Skeletal muscle satellite cell (primary cell): ENCODE results near the gene RBMS1.

ENCODE experiments used
- H3K27me3 ChIP-seq: 2 replicates; pipeline ENCODE4 v1.7.0; 2013; ENCODE audit warnings: low read length; ENCODE audit not compliant: control insufficient read depth, insufficient read depth
- H3K36me3 ChIP-seq: 2 replicates; pipeline ENCODE4 v1.7.0; 2013; ENCODE audit warnings: mild to moderate bottlenecking, control low read depth, low read length; ENCODE audit not compliant: insufficient read depth
- H3K4me1 ChIP-seq: 2 replicates; pipeline ENCODE4 v1.7.0; 2013; ENCODE audit warnings: low read length; ENCODE audit not compliant: control insufficient read depth, insufficient read depth
- H3K4me2 ChIP-seq: 2 replicates; pipeline ENCODE4 v1.7.0; 2013; ENCODE audit warnings: mild to moderate bottlenecking, low read length
- H3K4me3 ChIP-seq: 2 replicates; pipeline ENCODE4 v1.7.0; 2013; ENCODE audit warnings: low read length
- H3K9ac ChIP-seq: 2 replicates; pipeline ENCODE4 v1.7.0; 2013; ENCODE audit warnings: mild to moderate bottlenecking, low read depth, low read length, moderate library complexity
- H3K9me3 ChIP-seq: replicated peaks from 2 replicates; pipeline ENCODE4 v1.7.0; 2013; ENCODE audit warnings: mild to moderate bottlenecking, control low read depth, low read length

The RBMS1 gene

GRCh38 chr2:160305081-160305750 lies 188.4 kb downstream of the RBMS1 start:
- no peaks in the 10 kb centered on the region for H3K27me3 ChIP-seq
- H3K9ac ChIP-seq: no peak overlapping the region
- no peak overlapping the region for H3K4me3 ChIP-seq
- H3K4me2 ChIP-seq: no peak overlapping the region
- no peaks in the 10 kb centered on the region for H3K9me3 ChIP-seq
- H3K36me3 ChIP-seq: peaks cover 59% of the 10 kb centered on the region
- H3K4me1 ChIP-seq: peaks cover 71% of the 10 kb centered on the region

GRCh38 chr2:160303527-160303926 lies 190.1 kb downstream of the RBMS1 start:
- Histone ChIP-seq H3K4me2 (no peak overlapping the region), H3K4me1 (peaks cover 71% of the 10 kb centered on the region), H3K36me3 (peaks cover 63% of the 10 kb centered on the region), H3K9ac (no peak overlapping the region), H3K27me3 (no peaks in the 10 kb centered on the region), H3K9me3 (no peaks in the 10 kb centered on the region), H3K4me3 (no peak overlapping the region)

GRCh38 chr2:160303076-160303475 lies 190.5 kb downstream of the RBMS1 start:
- peaks cover 63% of the 10 kb centered on the region for H3K36me3 ChIP-seq
- H3K9me3 ChIP-seq: no peaks in the 10 kb centered on the region
- no peaks in the 10 kb centered on the region for H3K27me3 ChIP-seq
- peaks cover 66% of the 10 kb centered on the region for H3K4me1 ChIP-seq
- H3K4me3 ChIP-seq: no peak overlapping the region
- no peak overlapping the region for H3K4me2 ChIP-seq
- no peak overlapping the region for H3K9ac ChIP-seq

GRCh38 chr2:160301420-160301819 lies 192.2 kb downstream of the RBMS1 start:
- Histone ChIP-seq H3K36me3 (peaks cover 74% of the 10 kb centered on the region), H3K4me3 (no peak overlapping the region)

GRCh38 chr2:160300203-160300602 lies 193.4 kb downstream of the RBMS1 start:
- H3K36me3 ChIP-seq: peaks cover 80% of the 10 kb centered on the region
- H3K4me1 ChIP-seq: peaks cover 45% of the 10 kb centered on the region
- no peak overlapping the region for H3K9ac ChIP-seq
- no peaks in the 10 kb centered on the region for H3K27me3 ChIP-seq
- no peak overlapping the region for H3K4me2 ChIP-seq
- H3K9me3 ChIP-seq: no peaks in the 10 kb centered on the region
- H3K4me3 ChIP-seq: no peak overlapping the region

More at GRCh38 chr2:160301420-160301819, 192.2 kb downstream of the RBMS1 start:
- Histone ChIP-seq H3K4me1 (peaks cover 50% of the 10 kb centered on the region), H3K4me2 (no peak overlapping the region), H3K9ac (no peak overlapping the region), H3K9me3 (no peaks in the 10 kb centered on the region), H3K27me3 (no peaks in the 10 kb centered on the region)

- Histone ChIP-seq H3K4me3 (no peak overlapping the region), H3K4me2 (no peak overlapping the region), H3K9ac (peak overlapping the region; percentile 9), H3K4me1 (peaks cover 48% of the 10 kb centered on the region), H3K9me3 (no peaks in the 10 kb centered on the region), H3K27me3 (no peaks in the 10 kb centered on the region), H3K36me3 (peaks cover 84% of the 10 kb centered on the region)
Measured at GRCh38 chr2:160299540-160299939, 194.1 kb downstream of the RBMS1 start.

GRCh38 chr2:160298960-160299359 lies 194.6 kb downstream of the RBMS1 start:
- peaks cover 79% of the 10 kb centered on the region for H3K36me3 ChIP-seq
- no peak overlapping the region for H3K4me2 ChIP-seq
- no peaks in the 10 kb centered on the region for H3K27me3 ChIP-seq
- peak overlapping the region; percentile 9 for H3K9ac ChIP-seq
- H3K9me3 ChIP-seq: no peaks in the 10 kb centered on the region
- no peak overlapping the region for H3K4me3 ChIP-seq
- H3K4me1 ChIP-seq: peaks cover 49% of the 10 kb centered on the region

GRCh38 chr2:160295519-160296207 lies 197.9 kb downstream of the RBMS1 start:
- Histone ChIP-seq H3K4me1 (peaks cover 72% of the 10 kb centered on the region), H3K9ac (no peak overlapping the region), H3K27me3 (no peaks in the 10 kb centered on the region), H3K4me2 (peak overlapping the region; percentile 7), H3K36me3 (peaks cover 78% of the 10 kb centered on the region), H3K4me3 (no peak overlapping the region), H3K9me3 (no peaks in the 10 kb centered on the region)

GRCh38 chr2:160294889-160295288 lies 198.7 kb downstream of the RBMS1 start:
- H3K36me3 ChIP-seq: peaks cover 80% of the 10 kb centered on the region
- peak overlapping the region; percentile 36 for H3K4me2 ChIP-seq
- no peak overlapping the region for H3K4me3 ChIP-seq
- no peak overlapping the region for H3K9ac ChIP-seq
- no peaks in the 10 kb centered on the region for H3K9me3 ChIP-seq
- H3K27me3 ChIP-seq: no peaks in the 10 kb centered on the region
- peaks cover 74% of the 10 kb centered on the region for H3K4me1 ChIP-seq

- Histone ChIP-seq H3K4me2 (peak overlapping the region; percentile 36), H3K9me3 (no peaks in the 10 kb centered on the region), H3K9ac (peak overlapping the region; percentile 46), H3K27me3 (no peaks in the 10 kb centered on the region), H3K4me1 (peaks cover 74% of the 10 kb centered on the region), H3K36me3 (peaks cover 80% of the 10 kb centered on the region), H3K4me3 (no peak overlapping the region)
Measured at GRCh38 chr2:160294339-160294803, 199.2 kb downstream of the RBMS1 start.

GRCh38 chr2:160293391-160294091 lies 200.1 kb downstream of the RBMS1 start:
- peaks cover 79% of the 10 kb centered on the region for H3K36me3 ChIP-seq
- no peak overlapping the region for H3K4me3 ChIP-seq
- H3K9me3 ChIP-seq: no peaks in the 10 kb centered on the region
- peaks cover 74% of the 10 kb centered on the region for H3K4me1 ChIP-seq
- H3K27me3 ChIP-seq: no peaks in the 10 kb centered on the region
- peak overlapping the region; percentile 56 for H3K9ac ChIP-seq
- H3K4me2 ChIP-seq: peak overlapping the region; percentile 36
